Trophoblast cell (in vitro differentiated cells and primary cell): ENCODE measurements around the gene E2F2.
A peak's percentile ranks its signal among the peaks of the same experiment; 100 is the strongest.

Experiments
- DNase-seq, 2 donors: peaks; one replicate each; pipeline ENCODE4 v3.0.0-alpha.2; 2016
- H2AFZ ChIP-seq: 2 replicates; pipeline ENCODE4 v1.6.1; 2013; ENCODE audit warnings: low read length, moderate library complexity, mild to moderate bottlenecking; ENCODE audit not compliant: insufficient read depth, poor library complexity
- H2AK5ac ChIP-seq: 2 replicates; pipeline ENCODE4 v1.6.1; 2013; ENCODE audit warnings: mild to moderate bottlenecking, low read length
- H2BK120ac ChIP-seq: 2 replicates; pipeline ENCODE4 v1.6.1; 2013; ENCODE audit warnings: low read length, mild to moderate bottlenecking, moderate library complexity; ENCODE audit not compliant: insufficient read depth, poor library complexity
- H2BK12ac ChIP-seq: 2 replicates; pipeline ENCODE4 v1.6.1; 2013; ENCODE audit warnings: mild to moderate bottlenecking, low read length, moderate library complexity
- H2BK5ac ChIP-seq: 2 replicates; pipeline ENCODE4 v1.6.1; 2013; ENCODE audit warnings: low read length, low read depth, moderate library complexity, mild to moderate bottlenecking; ENCODE audit not compliant: poor library complexity
- H3K14ac ChIP-seq: 2 replicates; pipeline ENCODE4 v1.6.1; 2013; ENCODE audit warnings: mild to moderate bottlenecking, low read length
- H3K18ac ChIP-seq: 2 replicates; pipeline ENCODE4 v1.6.1; 2013; ENCODE audit warnings: mild to moderate bottlenecking, low read length
- H3K23ac ChIP-seq: 2 replicates; pipeline ENCODE4 v1.6.1; 2013; ENCODE audit warnings: low read length
- H3K27ac ChIP-seq: 2 replicates; pipeline ENCODE4 v1.5.1; 2013; ENCODE audit warnings: low read depth, mild to moderate bottlenecking, inconsistent platforms, low read length, moderate library complexity
- H3K27me3 ChIP-seq: 2 replicates; pipeline ENCODE4 v1.6.1; 2013; ENCODE audit warnings: inconsistent platforms, mild to moderate bottlenecking, low read length, moderate library complexity; ENCODE audit not compliant: insufficient read depth
- H3K36me3 ChIP-seq, 2 experiments: 1 replicate in 1 of 2; 2 replicates in 1 of 2; pipeline ENCODE4 v1.6.1; 2013; ENCODE audit warnings: low read length in 2 of 2, mild to moderate bottlenecking in 2 of 2, moderate library complexity in 1 of 2; ENCODE audit not compliant: insufficient read depth in 2 of 2, control insufficient read depth in 1 of 2
- H3K4ac ChIP-seq: 2 replicates; pipeline ENCODE4 v1.6.1; 2013; ENCODE audit warnings: low read depth, mild to moderate bottlenecking, low read length, moderate library complexity
- H3K4me1 ChIP-seq, 2 experiments: 1 replicate in 1 of 2; 2 replicates in 1 of 2; pipeline ENCODE4 v1.6.1; 2013; ENCODE audit warnings: low read length in 2 of 2, mild to moderate bottlenecking in 2 of 2, moderate library complexity in 1 of 2; ENCODE audit not compliant: insufficient read depth in 2 of 2, control insufficient read depth in 1 of 2
- H3K4me2 ChIP-seq: 2 replicates; pipeline ENCODE4 v1.6.1; 2013; ENCODE audit warnings: inconsistent platforms, mild to moderate bottlenecking, low read length, moderate library complexity
- H3K4me3 ChIP-seq: 2 replicates; pipeline ENCODE4 v1.5.1; 2013; ENCODE audit warnings: mild to moderate bottlenecking, low read depth, low read length, inconsistent platforms
- H3K79me1 ChIP-seq: one replicate; pipeline ENCODE4 v1.6.1; 2013; ENCODE audit warnings: low read length
- H3K79me2 ChIP-seq: 2 replicates; pipeline ENCODE4 v1.6.1; 2013; ENCODE audit warnings: low read length, mild to moderate bottlenecking; ENCODE audit not compliant: control insufficient read depth, insufficient read depth, poor library complexity
- H3K9ac ChIP-seq: 2 replicates; pipeline ENCODE4 v1.6.1; 2013; ENCODE audit warnings: mild to moderate bottlenecking, low read length
- H3K9me3 ChIP-seq: 2 replicates; pipeline ENCODE4 v1.6.1; 2013; ENCODE audit warnings: low read depth, mild to moderate bottlenecking, control low read depth, inconsistent platforms, low read length; ENCODE audit not compliant: insufficient read depth
- H4K12ac ChIP-seq: 2 replicates; pipeline ENCODE4 v1.6.1; 2013; ENCODE audit warnings: low read depth, mild to moderate bottlenecking, low read length, moderate library complexity
- H4K8ac ChIP-seq: 2 replicates; pipeline ENCODE4 v1.6.1; 2013; ENCODE audit warnings: low read depth, mild to moderate bottlenecking, low read length, moderate library complexity
- H4K91ac ChIP-seq: one replicate; pipeline ENCODE4 v1.6.1; 2013; ENCODE audit warnings: low read depth, mild to moderate bottlenecking, low read length, moderate library complexity
- WGBS: extraction: QIAGEN DNeasy Blood & Tissue Kit; methylation state at CpG from one replicate; pipeline ENCODE4 v1.1.7; 2013; ENCODE audit warnings: missing lambda C conversion rate; ENCODE audit not compliant: insufficient read length, insufficient coverage; ENCODE audit errors: extremely low coverage; 5-methylcytosine and 5-hydroxymethylcytosine counted together

The E2F2 gene

GRCh38 chr1:23515905-23516304, 15.1 kb downstream of the E2F2 start:
- no peak for DNase-seq
- no peak overlapping the region for H3K14ac ChIP-seq
- H3K4me2 ChIP-seq = no peak overlapping the region
- H3K4me1 ChIP-seq = no peaks in the 10 kb centered on the region
- peaks cover 4% of the 10 kb centered on the region in 2 experiments for H3K36me3 ChIP-seq
- H3K79me1 ChIP-seq = no peaks in the 10 kb centered on the region
- H4K91ac ChIP-seq = no peak overlapping the region
- no peak overlapping the region for H2BK12ac ChIP-seq
- H2AFZ ChIP-seq = no peak overlapping the region
- H3K4ac ChIP-seq = no peak overlapping the region
- no peak overlapping the region for H4K12ac ChIP-seq
- no peak overlapping the region for H3K27ac ChIP-seq
- no peaks in the 10 kb centered on the region for H3K27me3 ChIP-seq
- no CpG with 5 or more reads among the region's 4 CpGs for WGBS
- no peaks in the 10 kb centered on the region for H3K79me2 ChIP-seq
- no peak overlapping the region for H2BK5ac ChIP-seq
- no peak overlapping the region for H4K8ac ChIP-seq
- H3K9ac ChIP-seq = no peak overlapping the region
- H3K18ac ChIP-seq = no peak overlapping the region
- H3K23ac ChIP-seq = no peak overlapping the region
- no peak overlapping the region for H2BK120ac ChIP-seq
- no peak overlapping the region for H2AK5ac ChIP-seq
- H3K4me3 ChIP-seq = no peak overlapping the region
- peaks cover 2% of the 10 kb centered on the region for H3K9me3 ChIP-seq

GRCh38 chr1:23514111-23514679, 16.8 kb downstream of the E2F2 start:
- Histone ChIP-seq H3K18ac (no peak overlapping the region), H3K23ac (no peak overlapping the region), H4K91ac (no peak overlapping the region), H3K4ac (no peak overlapping the region), H2BK5ac (no peak overlapping the region), H3K27me3 (no peaks in the 10 kb centered on the region), H4K12ac (no peak overlapping the region), H3K4me2 (no peak overlapping the region), H3K79me2 (no peaks in the 10 kb centered on the region), H3K14ac (no peak overlapping the region), H2AK5ac (no peak overlapping the region), H3K4me1 (no peaks in the 10 kb centered on the region), H3K4me3 (peak overlapping the region; percentile 0), H2AFZ (no peak overlapping the region), H3K27ac (no peak overlapping the region), H3K9ac (no peak overlapping the region), H3K9me3 (peaks cover 2% of the 10 kb centered on the region), H2BK120ac (no peak overlapping the region), H2BK12ac (no peak overlapping the region), H3K36me3 (peaks cover 4% of the 10 kb centered on the region in 2 experiments), H3K79me1 (no peaks in the 10 kb centered on the region), H4K8ac (no peak overlapping the region)
- DNase-seq = no peak
- no CpG with 5 or more reads among the region's 3 CpGs for WGBS

DNA sequence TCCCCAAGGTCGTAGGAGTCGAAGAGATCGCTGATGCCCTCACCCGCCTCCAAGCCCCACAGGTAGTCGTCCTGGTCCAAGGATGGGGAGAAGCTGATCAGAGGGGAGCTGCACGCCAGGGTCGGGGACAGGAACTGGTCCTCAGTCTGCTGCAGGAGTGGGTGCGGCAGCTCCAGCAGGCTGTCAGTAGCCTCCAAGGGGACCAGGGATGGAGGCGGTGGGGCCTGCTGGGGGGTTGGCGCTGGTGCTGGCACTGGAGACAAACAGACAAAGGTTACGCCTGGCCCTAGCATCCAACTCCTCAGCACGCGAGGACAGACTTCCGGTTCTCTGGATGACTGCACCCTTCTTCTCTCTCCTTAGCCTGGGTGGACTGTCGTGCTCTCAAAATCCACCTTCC, 21.1 kb downstream of the E2F2 start:
- Histone ChIP-seq H4K12ac (no peak overlapping the region), H2BK5ac (no peak overlapping the region), H3K4ac (no peak overlapping the region), H3K27ac (no peak overlapping the region), H3K4me3 (peak overlapping the region; percentile 45), H3K79me1 (no peaks in the 10 kb centered on the region), H3K9ac (no peak overlapping the region), H3K79me2 (no peaks in the 10 kb centered on the region), H3K4me2 (no peak overlapping the region), H3K36me3 (no peaks in the 10 kb centered on the region), H3K4me1 (peaks cover 8 to 11% of the 10 kb centered on the region in 2 experiments), H2BK12ac (no peak overlapping the region), H2AFZ (no peak overlapping the region), H3K9me3 (no peaks in the 10 kb centered on the region), H4K91ac (no peak overlapping the region), H3K23ac (no peak overlapping the region), H3K18ac (no peak overlapping the region), H2BK120ac (no peak overlapping the region), H2AK5ac (no peak overlapping the region), H4K8ac (no peak overlapping the region), H3K14ac (no peak overlapping the region), H3K27me3 (no peaks in the 10 kb centered on the region)
- WGBS = no CpG with 5 or more reads among the region's 15 CpGs
- no peak for DNase-seq

DNA sequence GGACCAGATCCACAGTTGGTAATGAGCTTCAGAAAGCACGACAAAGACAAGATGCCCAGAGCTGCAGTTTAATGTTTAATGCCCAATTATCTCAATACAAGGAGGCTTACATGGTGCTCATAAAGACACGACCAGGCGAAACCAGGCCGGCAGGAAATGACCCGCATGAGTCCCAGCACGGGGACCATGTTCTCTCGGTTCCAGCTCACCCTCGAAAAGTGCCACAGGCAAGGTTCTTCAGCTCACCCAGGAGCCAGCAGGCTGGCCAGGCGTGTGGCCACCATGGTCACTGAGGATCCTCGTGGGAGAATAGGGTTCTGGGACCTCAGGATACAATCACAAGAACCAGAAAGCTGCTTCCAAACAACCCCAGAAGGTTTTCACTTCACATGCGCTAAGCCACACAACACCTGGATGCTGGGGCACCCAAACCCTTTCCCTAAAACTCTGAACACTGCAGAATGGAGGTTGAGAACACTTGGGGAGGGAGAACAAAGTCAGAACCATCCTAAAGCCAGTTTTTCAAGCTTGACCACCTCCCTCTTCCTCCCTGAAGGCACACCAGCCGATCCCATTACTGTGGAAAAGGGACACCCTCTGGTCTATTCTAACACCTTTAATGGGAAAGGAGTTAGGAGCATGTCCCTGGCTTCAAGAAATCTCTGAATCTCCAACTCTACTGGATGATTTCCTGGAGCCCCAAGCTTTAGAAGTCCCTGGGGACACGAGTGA, 24.5 kb downstream of the E2F2 start:
- Histone ChIP-seq H3K4me1 (peaks cover 8 to 11% of the 10 kb centered on the region in 2 experiments), H3K79me2 (no peaks in the 10 kb centered on the region), H3K36me3 (no peaks in the 10 kb centered on the region), H3K79me1 (no peaks in the 10 kb centered on the region), H4K12ac (no peak overlapping the region), H3K9me3 (no peaks in the 10 kb centered on the region), H3K4ac (no peak overlapping the region), H3K27ac (no peak overlapping the region), H3K18ac (no peak overlapping the region), H3K9ac (no peak overlapping the region), H3K27me3 (no peaks in the 10 kb centered on the region), H2BK12ac (no peak overlapping the region), H2BK5ac (no peak overlapping the region), H2BK120ac (no peak overlapping the region), H4K91ac (no peak overlapping the region), H2AK5ac (no peak overlapping the region), H3K4me3 (no peak overlapping the region), H3K4me2 (no peak overlapping the region), H3K23ac (no peak overlapping the region), H3K14ac (no peak overlapping the region), H4K8ac (no peak overlapping the region), H2AFZ (no peak overlapping the region)
- DNase-seq = peak; percentile 89 to 94
- WGBS = no CpG with 5 or more reads among the region's 13 CpGs
